WTC11 (cell line): Measurements from ENCODE around the gene MGARP. TPM values are rescaled to one million over a fixed set of nuclear protein-coding genes. Genes with fewer than 3 reads are reported as not detected.
A peak's percentile ranks its signal among the peaks of the same experiment; 100 is the strongest.

Experiments
- ATAC-seq: fragments of 200-7000 bp; cut with Tn5 transposase; 2 replicates; pipeline ENCODE4 v1.10.0; 2021; ENCODE audit warnings: mild to moderate bottlenecking, moderate library complexity
- CTCF ChIA-PET: fragments of 300-600 bp; sonication (Branson Sonifier 250); formaldehyde crosslinking; loops from one replicate; lab custom pipeline; 2021; ENCODE audit warnings: antibody characterized with exemption; lab: Charles Lee
- POLR2A ChIA-PET: fragments of 350-600 bp; sonication (Branson Sonifier 250); formaldehyde crosslinking; loops from one replicate; lab custom pipeline; 2021; ENCODE audit warnings: antibody characterized with exemption; lab: Charles Lee
- DNase-seq: peaks from one replicate; pipeline ENCODE4 v3.0.0; 2021; ENCODE audit warnings: low spot score
- H3K27ac Mint-ChIP-seq: 2 replicates; pipeline ENCODE4 v1.8.0; 2021; ENCODE audit warnings: mixed read lengths
- H3K27me3 Mint-ChIP-seq: 2 replicates; pipeline ENCODE4 v1.8.0; 2021; ENCODE audit warnings: low read depth, mild to moderate bottlenecking, moderate library complexity, mixed read lengths
- H3K36me3 Mint-ChIP-seq: 2 replicates; pipeline ENCODE4 v1.8.0; 2021; ENCODE audit warnings: mixed read lengths
- H3K4me1 Mint-ChIP-seq: 2 replicates; pipeline ENCODE4 v1.8.0; 2022; ENCODE audit warnings: mixed read lengths
- H3K4me3 Mint-ChIP-seq: 2 replicates; pipeline ENCODE4 v1.8.0; 2021; ENCODE audit warnings: mild to moderate bottlenecking, moderate library complexity, mixed read lengths
- H3K9me3 Mint-ChIP-seq: 2 replicates; pipeline ENCODE4 v1.8.0; 2021; ENCODE audit warnings: mixed read lengths
- FOXP1 ChIP-seq: sonication (generic); formaldehyde crosslinking; IDR thresholded peaks from 2 replicates; pipeline ENCODE4 v1.8.0; 2022; ENCODE audit warnings: missing genetic modification reagents, mild to moderate bottlenecking, moderate library complexity, borderline replicate concordance
- GTF2I ChIP-seq: fragments of 250-450 bp; sonication (Bioruptor Pico); conservative IDR thresholded peaks from 2 replicates; pipeline ENCODE4 v1.4.0; 2021; ENCODE audit warnings: mild to moderate bottlenecking
- NR3C1 ChIP-seq: sonication (generic); formaldehyde crosslinking; conservative IDR thresholded peaks from 2 replicates; pipeline ENCODE4 v1.8.1; 2023; ENCODE audit warnings: low read depth, mild to moderate bottlenecking, missing genetic modification reagents
- RORB ChIP-seq: fragments of 250-450 bp; sonication (Bioruptor Pico); IDR thresholded peaks from 2 replicates; pipeline ENCODE4 v1.9.0; 2021; ENCODE audit warnings: mild to moderate bottlenecking
- SMAD4 ChIP-seq: sonication (generic); formaldehyde crosslinking; IDR thresholded peaks from 2 replicates; pipeline ENCODE4 v1.8.0; 2022; ENCODE audit warnings: mild to moderate bottlenecking, missing genetic modification reagents
- SP1 ChIP-seq: sonication (generic); formaldehyde crosslinking; conservative IDR thresholded peaks from 2 replicates; pipeline ENCODE4 v1.8.1; 2022; ENCODE audit warnings: missing genetic modification reagents
- TCF7 ChIP-seq: sonication (generic); formaldehyde crosslinking; IDR thresholded peaks from 2 replicates; pipeline ENCODE4 v1.8.0; 2022; ENCODE audit warnings: mild to moderate bottlenecking, low read depth, missing genetic modification reagents, moderate library complexity
- TEAD4 ChIP-seq: sonication (generic); formaldehyde crosslinking; IDR thresholded peaks from 2 replicates; pipeline ENCODE4 v1.8.0; 2022; ENCODE audit warnings: mild to moderate bottlenecking, missing genetic modification reagents
- ZBTB21 ChIP-seq: sonication (generic); formaldehyde crosslinking; IDR thresholded peaks from 2 replicates; pipeline ENCODE4 v1.8.1; 2023; ENCODE audit warnings: mild to moderate bottlenecking, missing genetic modification reagents, borderline replicate concordance
- ZNF317 ChIP-seq: sonication (generic); formaldehyde crosslinking; IDR thresholded peaks from 2 replicates; pipeline ENCODE4 v1.8.1; 2023; ENCODE audit warnings: low read depth, mild to moderate bottlenecking, moderate library complexity, missing genetic modification reagents, borderline replicate concordance
- total RNA-seq: library from RNA; stranded (reverse); gene quantifications from 3 replicates; pipeline ENCODE4 v1.2.3, GENCODE V29; 2021
- TF ChIP-seq, protein P1 (sequence below): sonication (generic); formaldehyde crosslinking; IDR thresholded peaks from 2 replicates; pipeline ENCODE4 v1.8.0; 2022; ENCODE audit warnings: mild to moderate bottlenecking, missing genetic modification reagents
- TF ChIP-seq, protein P2 (sequence below): sonication (generic); formaldehyde crosslinking; IDR thresholded peaks from 2 replicates; pipeline ENCODE4 v1.8.0; 2023; ENCODE audit warnings: missing genetic modification reagents, mild to moderate bottlenecking, borderline replicate concordance
- TF ChIP-seq, protein P3 (sequence below): sonication (generic); formaldehyde crosslinking; IDR thresholded peaks from 2 replicates; pipeline ENCODE4 v1.8.1; 2023; ENCODE audit warnings: mild to moderate bottlenecking, missing genetic modification reagents
- TF ChIP-seq, protein P4 (sequence below): sonication (generic); formaldehyde crosslinking; IDR thresholded peaks from 2 replicates; pipeline ENCODE4 v1.8.1; 2023; ENCODE audit warnings: mild to moderate bottlenecking, missing genetic modification reagents, moderate library complexity
- TF ChIP-seq, protein P5 (sequence below): sonication (generic); formaldehyde crosslinking; IDR thresholded peaks from 2 replicates; pipeline ENCODE4 v1.8.1; 2023; ENCODE audit warnings: mild to moderate bottlenecking, missing genetic modification reagents
- TF ChIP-seq, protein P6 (sequence below): sonication (generic); formaldehyde crosslinking; IDR thresholded peaks from 2 replicates; pipeline ENCODE4 v1.8.1; 2022; ENCODE audit warnings: low read depth, mild to moderate bottlenecking, moderate library complexity, missing genetic modification reagents, borderline replicate concordance
- TF ChIP-seq, protein P7 (sequence below): sonication (generic); formaldehyde crosslinking; IDR thresholded peaks from 2 replicates; pipeline ENCODE4 v1.8.0; 2022; ENCODE audit warnings: missing genetic modification reagents

MGARP gene
- total RNA-seq, 1 experiment from 2014 or later, result 4.6 TPM

DNA sequence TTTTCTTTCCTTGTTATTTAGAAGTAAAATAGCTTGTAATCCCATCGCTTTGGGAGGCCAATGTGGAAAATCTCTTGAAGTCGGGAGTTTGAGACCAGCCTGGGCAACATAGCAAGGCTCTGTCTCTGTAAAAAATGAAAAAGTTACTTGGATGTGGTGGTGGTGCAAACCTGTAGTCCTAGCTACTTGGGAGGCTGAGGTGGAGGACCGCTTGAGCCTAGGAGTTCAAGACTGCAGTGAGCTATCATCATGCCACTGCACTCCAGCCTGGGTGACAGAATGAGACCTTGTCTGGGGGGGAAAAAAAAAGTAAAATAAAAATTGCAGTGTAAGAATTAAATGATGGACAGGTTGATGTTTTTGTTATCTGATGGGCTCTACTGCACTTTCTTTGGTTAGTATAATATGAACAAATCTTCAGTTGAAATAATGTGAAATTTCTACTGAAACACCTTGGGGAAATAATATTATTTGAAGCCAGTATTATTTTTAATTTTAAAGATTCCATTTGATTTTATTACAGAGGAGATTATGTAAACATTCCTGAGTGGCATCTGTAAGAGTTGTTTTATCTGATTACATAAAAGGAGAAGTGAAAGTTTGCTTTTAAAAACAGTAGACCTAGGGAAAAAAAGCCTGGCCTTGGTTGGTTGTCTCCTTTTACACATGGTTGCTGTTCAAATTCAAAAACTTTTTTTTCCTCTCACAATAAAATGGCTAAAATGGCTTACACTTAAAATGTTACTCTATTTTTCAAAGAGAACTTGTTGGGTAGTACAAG, 32.7 kb upstream of the MGARP start:
- Mint-ChIP-seq H3K4me3 (no peak overlapping the region), H3K36me3 (no peaks in the 10 kb centered on the region), H3K9me3 (no peaks in the 10 kb centered on the region), H3K27me3 (no peaks in the 10 kb centered on the region)
- DNase-seq (no peak), ATAC-seq (no peak)
- POLR2A ChIA-PET, result interaction anchor here (1.0 kb wide), 1 partner anchor 12 kb away, joined by 3 read pairs; the partner anchor contains the start of gene NAA15
- TF ChIP-seq, protein P1, sequence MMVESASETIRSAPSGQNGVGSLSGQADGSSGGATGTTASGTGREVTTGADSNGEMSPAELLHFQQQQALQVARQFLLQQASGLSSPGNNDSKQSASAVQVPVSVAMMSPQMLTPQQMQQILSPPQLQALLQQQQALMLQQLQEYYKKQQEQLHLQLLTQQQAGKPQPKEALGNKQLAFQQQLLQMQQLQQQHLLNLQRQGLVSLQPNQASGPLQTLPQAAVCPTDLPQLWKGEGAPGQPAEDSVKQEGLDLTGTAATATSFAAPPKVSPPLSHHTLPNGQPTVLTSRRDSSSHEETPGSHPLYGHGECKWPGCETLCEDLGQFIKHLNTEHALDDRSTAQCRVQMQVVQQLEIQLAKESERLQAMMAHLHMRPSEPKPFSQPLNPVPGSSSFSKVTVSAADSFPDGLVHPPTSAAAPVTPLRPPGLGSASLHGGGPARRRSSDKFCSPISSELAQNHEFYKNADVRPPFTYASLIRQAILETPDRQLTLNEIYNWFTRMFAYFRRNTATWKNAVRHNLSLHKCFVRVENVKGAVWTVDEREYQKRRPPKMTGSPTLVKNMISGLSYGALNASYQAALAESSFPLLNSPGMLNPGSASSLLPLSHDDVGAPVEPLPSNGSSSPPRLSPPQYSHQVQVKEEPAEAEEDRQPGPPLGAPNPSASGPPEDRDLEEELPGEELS (CRISPR knock-in tag), result no peak
- TF ChIP-seq ZBTB21 (CRISPR knock-in tag) (no peak), NR3C1 (CRISPR knock-in tag) (no peak), GTF2I (no peak), SMAD4 (CRISPR knock-in tag) (no peak), SP1 (CRISPR knock-in tag) (no peak), RORB (CRISPR knock-in tag) (no peak)
- TF ChIP-seq, protein P2, sequence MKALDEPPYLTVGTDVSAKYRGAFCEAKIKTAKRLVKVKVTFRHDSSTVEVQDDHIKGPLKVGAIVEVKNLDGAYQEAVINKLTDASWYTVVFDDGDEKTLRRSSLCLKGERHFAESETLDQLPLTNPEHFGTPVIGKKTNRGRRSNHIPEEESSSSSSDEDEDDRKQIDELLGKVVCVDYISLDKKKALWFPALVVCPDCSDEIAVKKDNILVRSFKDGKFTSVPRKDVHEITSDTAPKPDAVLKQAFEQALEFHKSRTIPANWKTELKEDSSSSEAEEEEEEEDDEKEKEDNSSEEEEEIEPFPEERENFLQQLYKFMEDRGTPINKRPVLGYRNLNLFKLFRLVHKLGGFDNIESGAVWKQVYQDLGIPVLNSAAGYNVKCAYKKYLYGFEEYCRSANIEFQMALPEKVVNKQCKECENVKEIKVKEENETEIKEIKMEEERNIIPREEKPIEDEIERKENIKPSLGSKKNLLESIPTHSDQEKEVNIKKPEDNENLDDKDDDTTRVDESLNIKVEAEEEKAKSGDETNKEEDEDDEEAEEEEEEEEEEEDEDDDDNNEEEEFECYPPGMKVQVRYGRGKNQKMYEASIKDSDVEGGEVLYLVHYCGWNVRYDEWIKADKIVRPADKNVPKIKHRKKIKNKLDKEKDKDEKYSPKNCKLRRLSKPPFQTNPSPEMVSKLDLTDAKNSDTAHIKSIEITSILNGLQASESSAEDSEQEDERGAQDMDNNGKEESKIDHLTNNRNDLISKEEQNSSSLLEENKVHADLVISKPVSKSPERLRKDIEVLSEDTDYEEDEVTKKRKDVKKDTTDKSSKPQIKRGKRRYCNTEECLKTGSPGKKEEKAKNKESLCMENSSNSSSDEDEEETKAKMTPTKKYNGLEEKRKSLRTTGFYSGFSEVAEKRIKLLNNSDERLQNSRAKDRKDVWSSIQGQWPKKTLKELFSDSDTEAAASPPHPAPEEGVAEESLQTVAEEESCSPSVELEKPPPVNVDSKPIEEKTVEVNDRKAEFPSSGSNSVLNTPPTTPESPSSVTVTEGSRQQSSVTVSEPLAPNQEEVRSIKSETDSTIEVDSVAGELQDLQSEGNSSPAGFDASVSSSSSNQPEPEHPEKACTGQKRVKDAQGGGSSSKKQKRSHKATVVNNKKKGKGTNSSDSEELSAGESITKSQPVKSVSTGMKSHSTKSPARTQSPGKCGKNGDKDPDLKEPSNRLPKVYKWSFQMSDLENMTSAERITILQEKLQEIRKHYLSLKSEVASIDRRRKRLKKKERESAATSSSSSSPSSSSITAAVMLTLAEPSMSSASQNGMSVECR (CRISPR knock-in tag), result no peak
- TF ChIP-seq, protein P3, sequence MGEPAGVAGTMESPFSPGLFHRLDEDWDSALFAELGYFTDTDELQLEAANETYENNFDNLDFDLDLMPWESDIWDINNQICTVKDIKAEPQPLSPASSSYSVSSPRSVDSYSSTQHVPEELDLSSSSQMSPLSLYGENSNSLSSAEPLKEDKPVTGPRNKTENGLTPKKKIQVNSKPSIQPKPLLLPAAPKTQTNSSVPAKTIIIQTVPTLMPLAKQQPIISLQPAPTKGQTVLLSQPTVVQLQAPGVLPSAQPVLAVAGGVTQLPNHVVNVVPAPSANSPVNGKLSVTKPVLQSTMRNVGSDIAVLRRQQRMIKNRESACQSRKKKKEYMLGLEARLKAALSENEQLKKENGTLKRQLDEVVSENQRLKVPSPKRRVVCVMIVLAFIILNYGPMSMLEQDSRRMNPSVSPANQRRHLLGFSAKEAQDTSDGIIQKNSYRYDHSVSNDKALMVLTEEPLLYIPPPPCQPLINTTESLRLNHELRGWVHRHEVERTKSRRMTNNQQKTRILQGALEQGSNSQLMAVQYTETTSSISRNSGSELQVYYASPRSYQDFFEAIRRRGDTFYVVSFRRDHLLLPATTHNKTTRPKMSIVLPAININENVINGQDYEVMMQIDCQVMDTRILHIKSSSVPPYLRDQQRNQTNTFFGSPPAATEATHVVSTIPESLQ (CRISPR knock-in tag), result no peak
- TF ChIP-seq, protein P4, sequence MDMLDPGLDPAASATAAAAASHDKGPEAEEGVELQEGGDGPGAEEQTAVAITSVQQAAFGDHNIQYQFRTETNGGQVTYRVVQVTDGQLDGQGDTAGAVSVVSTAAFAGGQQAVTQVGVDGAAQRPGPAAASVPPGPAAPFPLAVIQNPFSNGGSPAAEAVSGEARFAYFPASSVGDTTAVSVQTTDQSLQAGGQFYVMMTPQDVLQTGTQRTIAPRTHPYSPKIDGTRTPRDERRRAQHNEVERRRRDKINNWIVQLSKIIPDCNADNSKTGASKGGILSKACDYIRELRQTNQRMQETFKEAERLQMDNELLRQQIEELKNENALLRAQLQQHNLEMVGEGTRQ, result no peak
- TF ChIP-seq, protein P5, sequence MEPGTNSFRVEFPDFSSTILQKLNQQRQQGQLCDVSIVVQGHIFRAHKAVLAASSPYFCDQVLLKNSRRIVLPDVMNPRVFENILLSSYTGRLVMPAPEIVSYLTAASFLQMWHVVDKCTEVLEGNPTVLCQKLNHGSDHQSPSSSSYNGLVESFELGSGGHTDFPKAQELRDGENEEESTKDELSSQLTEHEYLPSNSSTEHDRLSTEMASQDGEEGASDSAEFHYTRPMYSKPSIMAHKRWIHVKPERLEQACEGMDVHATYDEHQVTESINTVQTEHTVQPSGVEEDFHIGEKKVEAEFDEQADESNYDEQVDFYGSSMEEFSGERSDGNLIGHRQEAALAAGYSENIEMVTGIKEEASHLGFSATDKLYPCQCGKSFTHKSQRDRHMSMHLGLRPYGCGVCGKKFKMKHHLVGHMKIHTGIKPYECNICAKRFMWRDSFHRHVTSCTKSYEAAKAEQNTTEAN, result no peak
- TF ChIP-seq, all 79 proteins: peak for 0
- peaks cover 63% of the 10 kb centered on the region for H3K4me1 Mint-ChIP-seq
- CTCF ChIA-PET, result interaction anchor here (0.9 to 1.9 kb wide), 4 partner anchors 13 to 282 kb away, joined by 3 to 10 read pairs (median 3); no protein-coding TSS in a partner anchor
- peak overlapping the region; percentile 94 for H3K27ac Mint-ChIP-seq

DNA sequence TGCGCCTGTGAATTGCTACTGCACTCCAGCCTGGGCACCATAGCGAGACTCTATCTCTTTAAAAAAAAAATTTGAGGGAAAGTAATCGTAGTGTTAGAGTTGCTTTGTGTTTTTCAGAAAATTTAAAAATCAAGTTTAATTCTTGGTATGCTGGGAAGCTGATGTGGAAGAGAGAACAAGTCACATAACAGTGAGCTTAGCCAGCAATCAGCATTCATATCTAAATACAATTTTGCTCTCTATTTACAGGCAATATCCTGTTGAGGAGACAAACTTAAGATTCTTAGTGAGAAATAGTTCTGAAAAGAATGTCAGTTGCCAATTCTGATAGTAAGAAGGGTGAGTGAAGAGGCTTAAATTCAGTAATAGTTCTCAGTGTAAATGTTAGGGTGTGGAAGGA, 31.9 kb upstream of the MGARP start:
- Mint-ChIP-seq H3K27me3 (no peaks in the 10 kb centered on the region), H3K4me1 (peaks cover 66% of the 10 kb centered on the region), H3K36me3 (peaks cover 3% of the 10 kb centered on the region), H3K9me3 (no peaks in the 10 kb centered on the region), H3K4me3 (no peak overlapping the region), H3K27ac (peak overlapping the region; percentile 7; the same call in 1 of the 2 replicates)
- ChIA-PET POLR2A (interaction anchor here (1.0 kb wide), 1 partner anchor 11 kb away, joined by 3 read pairs; the partner anchor contains the start of gene NAA15), CTCF (interaction anchor here (0.9 to 1.9 kb wide), 3 partner anchors 13 to 18 kb away, joined by 3 to 10 read pairs (median 3); no protein-coding TSS in a partner anchor)
- DNase-seq, result no peak
- no peak for ATAC-seq
- TF ChIP-seq FOXP1 (CRISPR knock-in tag) (no peak), TEAD4 (CRISPR knock-in tag) (no peak), ZNF317 (no peak), TCF7 (no peak)
- TF ChIP-seq, protein P6, sequence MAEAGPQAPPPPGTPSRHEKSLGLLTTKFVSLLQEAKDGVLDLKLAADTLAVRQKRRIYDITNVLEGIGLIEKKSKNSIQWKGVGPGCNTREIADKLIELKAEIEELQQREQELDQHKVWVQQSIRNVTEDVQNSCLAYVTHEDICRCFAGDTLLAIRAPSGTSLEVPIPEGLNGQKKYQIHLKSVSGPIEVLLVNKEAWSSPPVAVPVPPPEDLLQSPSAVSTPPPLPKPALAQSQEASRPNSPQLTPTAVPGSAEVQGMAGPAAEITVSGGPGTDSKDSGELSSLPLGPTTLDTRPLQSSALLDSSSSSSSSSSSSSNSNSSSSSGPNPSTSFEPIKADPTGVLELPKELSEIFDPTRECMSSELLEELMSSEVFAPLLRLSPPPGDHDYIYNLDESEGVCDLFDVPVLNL (CRISPR knock-in tag), result no peak
- TF ChIP-seq, protein P7, sequence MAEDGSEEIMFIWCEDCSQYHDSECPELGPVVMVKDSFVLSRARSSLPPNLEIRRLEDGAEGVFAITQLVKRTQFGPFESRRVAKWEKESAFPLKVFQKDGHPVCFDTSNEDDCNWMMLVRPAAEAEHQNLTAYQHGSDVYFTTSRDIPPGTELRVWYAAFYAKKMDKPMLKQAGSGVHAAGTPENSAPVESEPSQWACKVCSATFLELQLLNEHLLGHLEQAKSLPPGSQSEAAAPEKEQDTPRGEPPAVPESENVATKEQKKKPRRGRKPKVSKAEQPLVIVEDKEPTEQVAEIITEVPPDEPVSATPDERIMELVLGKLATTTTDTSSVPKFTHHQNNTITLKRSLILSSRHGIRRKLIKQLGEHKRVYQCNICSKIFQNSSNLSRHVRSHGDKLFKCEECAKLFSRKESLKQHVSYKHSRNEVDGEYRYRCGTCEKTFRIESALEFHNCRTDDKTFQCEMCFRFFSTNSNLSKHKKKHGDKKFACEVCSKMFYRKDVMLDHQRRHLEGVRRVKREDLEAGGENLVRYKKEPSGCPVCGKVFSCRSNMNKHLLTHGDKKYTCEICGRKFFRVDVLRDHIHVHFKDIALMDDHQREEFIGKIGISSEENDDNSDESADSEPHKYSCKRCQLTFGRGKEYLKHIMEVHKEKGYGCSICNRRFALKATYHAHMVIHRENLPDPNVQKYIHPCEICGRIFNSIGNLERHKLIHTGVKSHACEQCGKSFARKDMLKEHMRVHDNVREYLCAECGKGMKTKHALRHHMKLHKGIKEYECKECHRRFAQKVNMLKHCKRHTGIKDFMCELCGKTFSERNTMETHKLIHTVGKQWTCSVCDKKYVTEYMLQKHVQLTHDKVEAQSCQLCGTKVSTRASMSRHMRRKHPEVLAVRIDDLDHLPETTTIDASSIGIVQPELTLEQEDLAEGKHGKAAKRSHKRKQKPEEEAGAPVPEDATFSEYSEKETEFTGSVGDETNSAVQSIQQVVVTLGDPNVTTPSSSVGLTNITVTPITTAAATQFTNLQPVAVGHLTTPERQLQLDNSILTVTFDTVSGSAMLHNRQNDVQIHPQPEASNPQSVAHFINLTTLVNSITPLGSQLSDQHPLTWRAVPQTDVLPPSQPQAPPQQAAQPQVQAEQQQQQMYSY, result no peak
